Stimulated activated CD4-positive, alpha-beta T cell treated with anti-CD3 and anti-CD28 coated beads, TNF-alpha, amount 100 ng/mL, for 24 hours (primary cell): ENCODE measurements around the gene SUN1.
"Not testable (repeated sequence)": the region's sequence is repeated elsewhere in the genome, so short reads cannot be mapped to it uniquely, and the experiment has no call there.

Source experiments
- DNase-seq, 3 experiments: peaks; one replicate each; pipeline ENCODE4 v3.0.0-alpha.2; 2020; ENCODE audit warnings: low read depth in 3 of 3

SUN1 gene

DNA sequence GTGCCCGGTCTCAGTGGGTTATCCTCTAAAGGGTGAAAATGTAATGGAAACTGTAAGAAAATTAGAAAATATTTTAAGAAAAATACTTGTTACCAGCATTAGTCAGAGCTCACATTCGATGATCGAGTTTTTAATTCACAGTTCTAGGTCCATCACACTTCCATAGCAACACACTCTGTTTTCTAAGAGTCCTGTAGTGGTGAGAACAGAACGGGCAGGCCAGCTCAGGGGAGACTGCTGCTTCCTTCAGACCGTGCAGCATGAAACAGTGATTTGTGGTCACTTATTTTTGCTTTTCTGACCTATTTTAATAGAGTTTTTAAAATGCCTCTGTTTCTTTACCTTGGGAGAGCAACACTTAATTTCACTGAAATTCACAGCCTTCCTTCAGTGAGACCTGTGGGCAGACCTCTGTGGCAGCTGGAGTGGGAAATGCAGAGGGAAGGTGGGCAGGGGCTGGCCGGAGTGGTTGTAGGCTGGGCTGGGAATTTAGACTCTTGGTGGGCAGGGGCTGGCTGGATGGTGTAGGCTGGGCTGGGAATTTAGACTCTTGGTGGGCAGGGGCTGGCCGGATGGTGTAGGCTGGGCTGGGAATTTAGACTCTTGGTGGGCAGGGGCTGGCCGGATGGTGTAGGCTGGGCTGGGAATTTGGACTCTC lies 1.5 kb downstream of the SUN1 start:
- no peak for DNase-seq

DNA sequence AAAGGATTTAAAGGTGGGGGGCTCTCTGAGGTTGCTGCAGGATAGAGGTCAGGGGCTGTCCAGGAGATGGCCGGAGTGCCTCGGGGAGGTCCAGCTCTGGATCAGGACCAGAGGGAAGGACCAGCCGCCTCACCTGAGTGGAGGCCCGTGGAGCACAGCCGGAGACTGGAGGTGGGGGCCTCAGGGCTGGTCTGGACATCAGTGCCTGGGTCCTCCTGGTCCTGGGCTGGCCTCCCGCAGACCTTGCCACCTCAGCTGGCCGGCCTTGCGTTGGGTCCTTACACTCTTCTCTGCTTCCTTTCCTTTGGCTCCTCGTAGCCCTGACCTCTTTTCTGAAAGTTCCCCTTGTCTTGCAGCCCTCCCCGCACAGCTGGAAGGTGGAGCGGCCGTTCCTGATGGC lies 2.0 kb downstream of the SUN1 start:
- no peak for DNase-seq

DNA sequence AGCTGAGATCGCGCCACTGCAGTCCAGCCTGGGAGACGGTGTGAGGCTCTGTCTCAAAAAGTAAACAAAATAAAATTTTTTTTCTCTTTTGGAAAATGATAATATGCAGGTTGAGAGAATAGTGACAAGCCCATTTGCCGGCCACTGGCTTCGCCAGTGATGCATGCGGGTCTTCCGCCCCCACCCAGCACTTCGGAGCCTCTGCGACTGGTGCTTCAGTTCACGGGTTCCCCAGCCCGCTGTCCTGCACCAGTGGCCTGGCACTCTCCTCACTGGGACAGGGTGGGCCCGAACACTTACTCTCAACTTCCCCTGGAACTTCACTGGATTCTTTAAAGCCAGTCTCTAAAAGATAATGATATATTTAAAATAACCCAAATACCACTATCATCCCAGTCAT lies 2.7 kb downstream of the SUN1 start:
- no peak for DNase-seq

DNA sequence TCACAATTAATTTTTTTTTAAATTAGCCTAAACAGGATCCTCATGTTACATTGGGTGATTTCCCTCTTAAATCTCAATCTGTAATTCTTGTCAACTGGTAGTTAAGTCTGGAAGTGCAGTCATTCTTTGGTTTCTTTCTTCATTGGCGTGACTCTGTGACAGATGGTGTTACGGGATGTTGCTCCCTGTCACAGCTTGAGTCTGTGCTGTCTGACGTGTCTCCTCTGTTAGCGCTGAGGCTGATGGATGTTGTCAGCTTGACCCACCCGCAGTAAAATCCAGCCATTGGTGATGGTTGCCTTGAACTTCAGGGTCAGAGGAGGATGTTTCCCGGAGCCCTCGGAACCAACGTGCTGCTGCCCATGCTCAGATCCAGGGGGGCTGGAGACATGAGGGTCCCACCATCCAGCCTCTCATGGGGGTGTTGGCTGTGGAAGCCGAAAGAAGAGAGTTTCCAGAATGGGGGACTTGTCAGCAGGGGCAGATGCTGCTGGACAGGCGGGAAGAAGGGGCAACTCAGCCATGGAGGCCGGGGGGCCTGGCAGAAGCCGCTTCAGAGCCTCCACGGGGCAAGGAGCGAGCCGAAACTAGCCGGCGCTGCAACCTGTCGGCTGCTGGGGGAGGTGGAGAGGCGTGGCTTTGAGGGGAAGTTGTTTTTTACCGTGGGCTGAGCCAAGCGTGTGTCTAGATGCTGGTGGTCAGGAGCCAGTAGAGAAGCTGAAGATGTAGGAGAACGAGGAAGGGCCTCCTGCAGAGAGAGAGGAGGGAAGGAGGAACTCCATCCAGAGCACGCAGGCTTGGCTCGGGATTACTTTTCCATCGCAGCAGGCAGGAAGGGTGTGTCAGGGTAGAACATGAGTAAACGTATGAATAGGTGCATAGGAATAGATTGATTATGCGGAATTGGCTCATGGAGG lies 3.5 kb downstream of the SUN1 start:
- no peak for DNase-seq

DNA sequence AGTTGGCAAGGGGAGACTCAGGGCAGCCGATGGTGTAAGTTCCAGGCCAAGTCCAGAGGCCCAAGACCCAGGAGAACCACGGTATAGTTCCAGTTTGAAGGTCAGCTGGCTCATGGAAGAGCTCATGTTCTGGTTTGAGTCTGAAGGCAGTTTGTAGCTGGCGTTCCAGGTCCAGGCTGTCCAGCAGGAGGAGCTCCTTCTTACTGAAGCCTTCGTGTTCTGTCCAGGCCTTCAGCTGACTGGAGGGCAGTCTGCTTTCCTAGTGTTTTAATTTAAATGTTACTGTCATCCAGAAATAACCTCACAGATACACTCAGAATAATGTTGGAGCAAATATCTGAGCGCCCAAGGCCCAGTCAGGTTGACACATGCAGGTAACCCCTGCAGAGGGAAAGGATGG lies 4.2 kb downstream of the SUN1 start:
- DNase-seq = no peak

DNA sequence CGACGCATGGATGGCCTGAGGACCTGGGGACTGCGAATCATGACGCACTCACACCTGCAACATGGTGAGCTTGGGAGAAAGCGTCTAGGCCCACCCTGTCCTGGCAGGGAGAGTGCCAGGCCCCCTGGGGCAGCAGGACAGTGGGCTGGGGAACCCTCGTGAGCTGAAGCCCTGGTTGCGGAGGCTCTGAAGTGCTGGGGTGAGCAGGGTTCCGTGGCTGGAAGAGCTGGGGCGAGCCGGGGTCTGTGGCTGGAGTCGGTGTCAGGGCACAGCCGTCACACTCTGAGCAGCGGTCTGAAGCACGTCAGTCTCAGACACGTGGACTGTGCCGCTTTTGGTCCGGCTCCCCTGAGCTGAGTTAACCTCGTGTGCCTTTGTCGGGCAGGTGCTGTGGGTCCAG lies 4.7 kb downstream of the SUN1 start:
- no peak for DNase-seq

DNA sequence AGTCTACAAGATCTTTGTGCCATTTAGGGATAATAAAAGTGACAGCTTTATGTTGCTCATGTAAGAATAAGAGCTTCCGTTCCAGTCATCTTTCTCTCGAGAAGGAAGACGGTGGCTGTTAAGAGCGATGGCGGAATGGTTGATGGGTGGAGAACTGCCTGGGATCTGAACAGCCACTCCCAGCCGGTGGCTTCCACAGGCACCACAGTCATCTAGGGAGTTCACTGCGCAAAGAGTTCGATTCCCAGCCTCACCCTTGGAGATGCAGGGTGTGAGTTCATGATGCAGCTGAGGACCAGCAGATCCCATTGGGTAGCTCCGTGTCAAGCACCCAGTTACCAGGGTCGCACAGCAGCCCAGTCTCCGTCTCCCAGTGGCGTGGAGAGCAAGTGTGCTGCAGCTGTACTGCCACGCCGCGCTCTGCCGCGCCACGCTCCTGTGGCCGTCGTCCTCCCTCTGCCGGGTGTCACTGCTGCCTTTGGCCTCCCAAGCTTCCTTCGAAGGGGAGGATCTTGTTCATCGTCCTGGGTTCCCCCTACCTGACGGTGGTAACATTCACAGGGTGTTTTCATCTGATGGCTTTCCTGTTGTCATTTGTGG lies 7.8 kb downstream of the SUN1 start:
- DNase-seq = no peak

DNA sequence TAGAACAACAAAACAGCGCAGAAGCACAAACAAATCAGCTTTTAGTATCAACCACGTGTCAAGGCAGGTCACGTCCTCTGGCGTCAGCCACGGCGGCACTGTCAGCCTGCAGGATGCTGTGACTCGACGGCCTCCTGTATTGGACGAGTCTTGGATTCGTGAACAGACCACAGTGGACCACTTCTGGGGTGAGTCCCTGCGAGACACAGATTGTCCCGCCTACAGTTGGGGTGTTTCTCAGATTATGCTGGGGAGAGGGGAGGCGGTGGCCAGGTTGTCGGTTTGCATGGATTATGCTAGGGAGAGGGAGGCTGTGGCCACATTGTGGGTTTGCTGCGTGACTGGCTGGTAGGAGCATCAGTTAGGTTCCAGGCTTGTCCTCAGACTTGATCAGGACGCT lies 9.7 kb downstream of the SUN1 start:
- DNase-seq = no peak

DNA sequence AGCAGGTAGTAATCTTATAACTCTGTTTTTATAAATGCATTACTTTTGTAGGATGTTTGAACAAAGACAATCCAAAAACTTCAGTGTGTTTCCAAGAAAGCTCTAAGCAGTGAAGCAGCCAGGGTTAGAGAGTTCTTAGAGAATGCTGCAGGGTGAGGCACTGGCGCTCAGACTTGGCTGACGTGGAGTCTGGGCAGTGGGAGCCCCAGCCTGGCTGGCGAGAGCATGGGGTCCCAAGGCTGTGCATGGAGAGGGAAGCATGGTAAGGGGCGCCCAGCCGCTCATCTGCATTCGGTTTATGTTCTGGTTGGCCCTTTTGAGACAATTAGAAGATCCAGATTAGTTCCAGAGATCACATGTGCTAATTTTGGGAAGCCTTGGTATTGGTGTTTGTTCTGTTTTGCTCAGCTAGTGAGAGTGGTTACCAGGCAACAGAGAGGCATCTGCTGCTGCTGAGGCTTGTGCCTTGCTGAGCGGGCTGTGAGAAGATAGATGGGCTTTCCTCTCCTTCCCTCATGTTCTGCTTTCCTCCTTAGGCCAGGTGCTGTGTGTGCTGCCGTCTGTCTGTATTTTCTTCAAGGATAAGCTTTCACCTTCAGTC lies 10.3 kb downstream of the SUN1 start:
- no peak for DNase-seq

DNA sequence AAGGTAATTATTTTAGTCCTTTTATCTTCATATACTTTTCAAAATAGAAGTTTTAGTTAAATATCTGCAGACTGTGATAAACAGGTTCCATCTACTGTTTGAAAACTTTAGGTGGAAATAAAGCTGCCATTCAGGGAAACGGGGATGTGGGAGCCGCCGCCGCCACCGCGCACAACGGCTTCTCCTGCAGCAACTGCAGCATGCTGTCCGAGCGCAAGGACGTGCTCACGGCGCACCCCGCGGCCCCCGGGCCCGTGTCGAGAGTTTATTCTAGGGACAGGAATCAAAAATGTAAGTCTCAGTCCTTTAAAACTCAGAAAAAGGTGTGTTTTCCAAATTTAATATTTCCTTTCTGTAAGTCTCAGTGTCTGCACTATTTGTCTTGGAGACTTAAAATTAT lies 11.0 kb downstream of the SUN1 start:
- no peak for DNase-seq

DNA sequence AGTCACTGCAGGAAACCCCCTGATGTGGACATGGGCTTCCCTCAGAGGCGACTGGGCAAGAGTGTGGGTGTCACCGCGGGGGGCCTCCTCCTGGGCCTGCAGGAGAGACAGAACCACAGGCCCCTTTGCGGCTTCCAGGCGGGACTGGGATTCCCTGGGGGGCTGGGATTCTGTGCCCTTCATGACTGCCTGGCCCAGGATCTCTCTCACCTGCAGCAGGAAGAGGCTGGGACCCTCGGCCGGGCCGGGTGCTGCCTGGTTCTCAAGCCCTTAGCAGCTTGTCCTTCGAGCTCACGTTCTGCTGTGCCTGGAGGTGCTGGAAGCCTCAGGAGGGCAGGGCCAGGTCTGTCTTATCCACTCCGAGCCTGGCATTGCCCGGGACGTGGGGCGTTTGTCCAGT lies 11.8 kb downstream of the SUN1 start:
- no peak for DNase-seq

DNA sequence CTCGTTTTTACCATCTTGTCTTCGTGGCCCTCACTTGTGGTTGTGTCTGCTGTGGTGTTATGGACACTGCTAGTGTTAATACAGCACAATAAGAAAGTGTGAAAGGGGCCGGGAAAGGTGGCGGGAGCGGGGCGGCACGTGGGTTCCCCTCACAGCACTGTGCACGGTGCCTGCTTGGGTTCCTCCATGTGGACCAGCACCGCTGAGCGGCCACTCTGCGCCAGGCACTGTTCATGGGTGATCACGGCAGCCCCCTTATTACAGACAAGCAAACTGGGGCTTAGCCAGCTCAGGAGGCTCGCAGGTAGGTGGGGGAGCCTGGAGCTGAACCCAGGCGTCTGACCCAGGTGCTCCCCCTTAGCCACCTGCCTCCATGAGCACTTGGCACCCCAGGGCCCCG lies 12.2 kb downstream of the SUN1 start:
- no peak for DNase-seq

DNA sequence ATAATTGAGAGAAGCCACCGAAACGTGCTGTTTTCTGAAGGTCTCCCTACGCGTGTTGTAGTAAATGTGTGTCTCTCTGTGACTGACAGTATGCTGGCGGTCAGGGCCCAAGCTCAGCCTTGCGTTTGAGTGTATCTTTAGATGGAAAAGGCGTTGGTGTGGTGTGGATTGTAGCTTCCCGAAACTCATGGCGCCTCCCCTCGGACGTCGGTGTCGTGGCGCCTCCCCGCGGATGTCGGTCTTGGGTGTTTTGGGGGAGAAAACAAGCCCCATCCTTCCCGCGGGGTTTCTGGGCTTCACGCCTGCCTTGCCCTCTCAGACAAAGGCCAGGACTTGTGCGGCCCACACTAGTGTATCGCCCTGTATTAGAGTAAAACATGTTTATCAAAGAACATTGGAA lies 12.8 kb downstream of the SUN1 start:
- no peak for DNase-seq

DNA sequence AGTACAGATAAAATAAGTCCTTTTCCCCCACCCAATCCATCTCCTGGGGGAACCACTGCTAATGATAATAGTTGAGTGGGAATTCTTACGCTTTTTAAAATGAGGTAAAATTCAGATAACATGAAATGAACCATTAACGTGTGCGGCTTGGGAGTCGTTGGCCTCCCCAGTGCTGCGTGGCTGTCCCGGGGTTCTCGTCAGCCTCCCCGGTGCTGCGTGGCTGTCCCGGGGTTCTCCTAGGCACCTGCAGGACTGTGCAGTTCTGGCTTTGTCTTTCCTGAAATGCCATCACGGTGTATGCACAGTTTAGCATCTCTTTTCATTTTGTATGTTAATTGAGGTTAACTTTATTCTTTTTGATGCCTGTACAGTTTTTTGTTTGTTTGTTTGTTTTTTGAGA lies 13.5 kb downstream of the SUN1 start:
- no peak for DNase-seq

DNA sequence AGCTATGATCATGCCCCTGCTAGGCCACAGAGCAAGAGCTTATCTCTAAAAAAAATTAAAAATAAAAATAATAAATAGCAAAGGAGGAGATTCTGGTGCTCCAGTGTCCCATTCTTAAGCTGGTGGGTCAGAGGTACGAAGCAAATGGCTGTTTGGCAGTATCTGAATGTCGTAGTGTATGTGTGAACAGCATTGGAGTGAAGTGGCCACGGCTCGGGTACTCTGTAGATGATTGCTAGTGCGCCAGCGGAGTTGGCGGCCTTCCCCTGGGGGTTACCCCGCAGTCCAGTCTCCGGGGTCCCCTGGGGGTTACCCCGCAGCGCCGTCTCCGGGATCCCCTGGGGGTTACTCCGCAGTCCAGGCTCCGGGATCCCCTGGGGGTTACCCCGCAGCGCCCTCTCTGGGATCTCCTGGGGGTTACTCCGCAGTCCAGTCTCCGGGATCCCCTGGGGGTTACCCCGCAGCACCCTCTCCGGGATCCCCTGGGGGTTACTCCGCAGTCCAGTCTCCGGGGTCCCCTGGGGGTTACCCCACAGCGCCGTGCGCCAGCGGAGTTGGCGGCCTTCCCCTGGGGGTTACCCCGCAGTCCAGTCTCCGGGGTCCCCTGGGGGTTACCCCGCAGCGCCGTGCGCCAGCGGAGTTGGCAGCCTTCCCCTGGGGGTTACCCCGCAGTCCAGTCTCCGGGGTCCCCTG lies 14.8 kb downstream of the SUN1 start:
- not testable (repeated sequence) for DNase-seq

DNA sequence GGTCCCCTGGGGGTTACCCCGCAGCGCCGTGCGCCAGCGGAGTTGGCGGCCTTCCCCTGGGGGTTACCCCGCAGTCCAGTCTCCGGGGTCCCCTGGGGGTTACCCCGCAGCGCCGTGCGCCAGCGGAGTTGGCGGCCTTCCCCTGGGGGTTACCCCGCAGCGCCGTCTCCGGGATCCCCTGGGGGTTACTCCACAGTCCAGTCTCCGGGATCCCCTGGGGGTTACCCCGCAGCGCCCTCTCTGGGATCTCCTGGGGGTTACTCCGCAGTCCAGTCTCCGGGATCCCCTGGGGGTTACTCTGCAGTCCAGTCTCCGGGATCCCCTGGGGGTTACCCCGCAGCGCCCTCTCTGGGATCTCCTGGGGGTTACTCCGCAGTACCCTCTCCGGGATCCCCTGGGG lies 15.5 kb downstream of the SUN1 start:
- not testable (repeated sequence) for DNase-seq

DNA sequence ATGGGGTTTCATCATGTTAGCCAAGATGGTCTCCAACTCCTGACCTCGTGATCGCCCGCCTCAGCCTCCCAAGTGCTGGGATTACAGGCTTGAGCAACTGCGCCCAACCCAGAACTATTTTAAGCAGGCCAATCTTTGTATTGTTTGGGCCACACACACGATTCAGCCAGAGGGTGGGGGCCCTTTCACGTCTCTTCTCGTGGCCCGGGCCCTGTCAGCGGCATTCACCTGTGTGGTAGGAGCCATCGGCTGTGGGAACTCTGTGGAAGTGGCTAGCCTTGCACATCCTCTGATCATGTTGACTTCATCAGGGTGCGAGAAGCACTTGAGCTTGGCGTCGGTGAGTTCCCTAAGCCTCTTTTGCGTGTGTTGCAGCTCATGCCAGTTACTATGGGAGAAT lies 16.9 kb downstream of the SUN1 start:
- DNase-seq = no peak

DNA sequence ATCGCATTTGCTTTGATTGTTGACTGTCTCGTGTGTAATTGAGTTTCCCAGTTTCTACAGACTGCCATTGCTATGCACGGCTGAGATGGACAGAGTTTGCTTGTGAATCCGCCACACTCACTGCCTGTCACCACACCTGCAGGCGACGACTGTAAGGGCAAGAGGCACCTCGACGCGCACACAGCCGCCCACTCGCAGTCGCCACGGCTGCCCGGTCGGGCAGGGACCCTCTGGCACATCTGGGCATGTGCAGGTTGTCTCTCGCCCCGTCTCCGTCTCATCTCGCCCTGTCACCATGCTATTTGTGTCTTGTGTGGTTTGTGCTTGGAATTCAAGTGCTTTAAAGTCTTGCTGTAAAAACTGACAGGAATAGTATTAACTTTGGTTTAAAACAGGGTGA lies 17.5 kb downstream of the SUN1 start:
- no peak for DNase-seq

DNA sequence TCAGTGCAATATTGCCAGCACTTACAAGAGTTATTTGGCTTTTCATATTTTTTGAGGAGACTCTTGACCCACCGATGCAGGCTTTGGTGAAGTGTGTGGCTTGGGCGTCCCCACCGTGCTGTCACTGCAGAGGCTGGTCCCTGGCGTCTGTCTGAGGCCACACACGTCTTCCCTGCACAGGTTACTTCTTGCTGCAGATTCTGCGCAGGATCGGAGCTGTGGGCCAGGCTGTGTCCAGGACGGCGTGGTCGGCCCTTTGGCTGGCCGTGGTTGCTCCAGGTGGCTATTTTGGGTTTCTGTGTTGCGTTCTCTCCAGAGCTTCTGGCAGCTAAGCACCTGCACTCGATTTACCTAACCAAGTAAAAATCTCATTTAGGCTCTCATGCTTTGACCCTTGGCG lies 18.9 kb downstream of the SUN1 start:
- no peak for DNase-seq

DNA sequence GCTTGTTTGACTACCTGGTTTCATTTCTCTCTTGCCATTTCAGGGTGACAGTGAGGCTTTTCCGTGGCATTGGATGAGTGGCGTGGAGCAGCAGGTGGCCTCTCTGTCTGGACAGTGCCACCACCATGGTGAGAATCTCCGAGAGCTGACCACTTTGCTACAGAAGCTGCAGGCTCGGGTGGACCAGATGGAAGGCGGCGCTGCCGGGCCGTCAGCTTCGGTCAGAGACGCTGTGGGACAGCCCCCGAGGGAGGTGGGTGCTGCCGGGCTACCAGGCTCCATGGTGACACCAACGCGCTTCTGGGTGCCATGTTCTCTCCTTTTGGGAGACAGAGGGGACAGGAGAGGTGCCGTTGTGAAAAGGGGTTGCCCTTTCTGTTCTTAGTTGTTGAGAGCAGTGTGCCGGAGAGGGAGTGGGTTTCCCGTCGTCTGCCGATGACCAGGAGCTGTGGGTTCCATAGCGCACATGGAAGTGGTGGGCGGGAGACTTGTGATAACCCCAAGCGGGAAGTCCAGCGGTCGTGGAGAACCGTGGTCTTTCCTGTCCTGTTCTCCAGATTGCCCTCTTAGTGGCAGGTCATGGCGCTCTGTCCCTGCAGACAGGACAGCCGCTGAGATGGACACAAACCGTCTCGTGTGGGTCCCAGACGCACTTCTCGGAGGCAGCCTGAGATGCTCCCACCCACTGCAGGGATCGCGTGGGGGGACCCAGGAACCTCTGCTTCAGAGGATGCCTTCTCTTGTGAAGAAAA lies 21.3 kb downstream of the SUN1 start:
- DNase-seq = no peak

DNA sequence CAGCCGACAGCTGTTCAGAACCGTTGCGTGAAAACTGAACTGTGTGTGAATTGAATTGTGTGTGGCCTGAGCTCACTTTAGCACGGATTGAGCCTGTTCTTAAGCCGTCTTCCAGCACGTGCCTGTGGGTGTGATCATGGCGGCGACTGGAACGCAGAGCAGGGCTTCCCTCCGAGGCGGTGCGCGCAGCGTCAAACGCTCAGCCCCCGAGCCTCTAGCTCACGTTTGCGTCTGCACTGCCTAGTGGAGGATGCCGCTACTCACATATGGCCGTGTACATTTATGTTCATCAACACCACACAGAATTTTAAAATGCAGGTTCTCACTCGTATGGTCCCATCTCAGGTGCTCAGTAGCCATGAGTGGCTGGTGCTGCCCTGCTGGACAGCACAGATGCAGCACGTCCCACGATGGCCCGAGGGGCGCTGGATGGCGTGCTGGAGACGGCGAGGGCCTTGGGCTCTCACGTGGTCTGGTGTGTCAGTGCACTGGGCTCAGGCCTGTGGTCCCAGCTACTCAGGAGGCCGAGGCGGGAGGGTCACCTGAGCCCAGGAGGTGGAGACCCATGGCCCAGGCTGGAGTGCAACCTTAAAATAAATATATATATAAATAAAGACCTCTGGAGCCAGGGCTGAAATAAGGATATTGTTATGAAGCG lies 22.0 kb downstream of the SUN1 start:
- DNase-seq = no peak
